ENCODE data around the gene RNASEH2C. TPM values are rescaled to one million over a fixed set of nuclear protein-coding genes. Genes with fewer than 3 reads are reported as not detected.
"Not testable (repeated sequence)": the region's sequence is repeated elsewhere in the genome, so short reads cannot be mapped to it uniquely, and the experiment has no call there.

Gene RNASEH2C
- total RNA-seq, result 100 to 1,000 TPM; 138 to 185 TPM

- H3K9me3 ChIP-seq, result no peaks in the 10 kb centered on the region
- peaks cover 15 to 22% of the 10 kb centered on the region in 2 donors for H3K4me1 ChIP-seq (ENCODE audit: control insufficient read depth in 1 of 2, low read depth in 2 of 2)
- H3K27ac ChIP-seq, result peak within 1 kb of the TSS; percentile 55 to 77
- ATAC-seq (ENCODE audit: insufficient number of reproducible peaks, low FRiP score, low read depth) (peak; percentile 80), DNase-seq (ENCODE audit: low spot score) (peak; percentile 34)
- H3K4me3 ChIP-seq, result peak within 1 kb of the TSS; percentile 89
- H3K27me3 ChIP-seq (replicated peaks; ENCODE audit: insufficient read depth), result no peaks in the 10 kb centered on the region
- no peak for TF ChIP-seq CTCF (IDR thresholded peaks at IDR 0.05)
- H3K36me3 ChIP-seq, result peaks cover 39% of the 10 kb centered on the region
Measured at GRCh38 chr11:65720211-65720934, at the start of gene RNASEH2C. Gene RNASEH2C (minus strand): TSS chr11:65720798. CDS start chr11:65720758, 40 bp downstream.

DNA sequence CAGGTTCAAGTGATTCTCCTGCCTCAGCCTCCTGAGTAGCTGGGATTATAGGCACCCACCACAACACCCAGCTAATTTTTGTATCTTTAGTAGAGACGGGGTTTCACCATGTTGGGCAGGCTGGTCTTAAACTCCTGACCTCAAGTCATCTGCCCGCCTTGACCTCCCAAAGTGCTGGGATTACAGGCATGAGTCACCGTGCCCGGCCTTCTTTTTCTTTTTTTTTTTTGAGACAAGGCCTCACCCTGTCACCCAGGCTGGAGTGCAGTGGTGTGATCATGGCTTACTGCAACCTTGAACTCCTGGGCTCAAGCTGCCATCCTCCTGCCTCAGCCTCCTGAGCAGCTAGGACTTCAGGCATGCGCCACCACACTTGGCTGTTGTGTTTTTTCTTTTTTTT, 47.2 kb upstream of the RNASEH2C start:
- not testable (repeated sequence) for H3K27me3 ChIP-seq (replicated peaks; ENCODE audit: insufficient read depth); ATAC-seq (ENCODE audit: insufficient number of reproducible peaks, low FRiP score, low read depth); H3K36me3 ChIP-seq; DNase-seq (ENCODE audit: low spot score); H3K4me3 ChIP-seq; H3K9me3 ChIP-seq; H3K27ac ChIP-seq; H3K4me1 ChIP-seq (ENCODE audit: control insufficient read depth in 1 of 2, low read depth in 2 of 2)

- Histone ChIP-seq H3K4me3 (no peak overlapping the region), H3K36me3 (no peaks in the 10 kb centered on the region), H3K27ac (no peak overlapping the region), H3K9me3 (no peaks in the 10 kb centered on the region), H3K4me1 (ENCODE audit: control insufficient read depth in 1 of 2, low read depth in 2 of 2) (peaks cover 0 to 3% of the 10 kb centered on the region in 2 donors), H3K27me3 (replicated peaks; ENCODE audit: insufficient read depth) (no peaks in the 10 kb centered on the region)
- no peak for TF ChIP-seq CTCF (IDR thresholded peaks at IDR 0.05)
- DNase-seq (ENCODE audit: low spot score), result no peak
- no peak for ATAC-seq (ENCODE audit: insufficient number of reproducible peaks, low FRiP score, low read depth)
Measured at GRCh38 chr11:65767406-65767805, 46.8 kb upstream of the RNASEH2C start.

GRCh38 chr11:65766535-65766934, 45.9 kb upstream of the RNASEH2C start:
- H3K27me3 ChIP-seq (replicated peaks; ENCODE audit: insufficient read depth), result no peaks in the 10 kb centered on the region
- H3K4me3 ChIP-seq, result no peak overlapping the region
- DNase-seq (ENCODE audit: low spot score) (no peak), ATAC-seq (ENCODE audit: insufficient number of reproducible peaks, low FRiP score, low read depth) (no peak)
- no peak for TF ChIP-seq CTCF (IDR thresholded peaks at IDR 0.05)
- no peaks in the 10 kb centered on the region for H3K9me3 ChIP-seq
- H3K4me1 ChIP-seq (ENCODE audit: control insufficient read depth in 1 of 2, low read depth in 2 of 2), result peaks cover 0 to 3% of the 10 kb centered on the region in 2 donors
- no peaks in the 10 kb centered on the region for H3K36me3 ChIP-seq
- no peak overlapping the region for H3K27ac ChIP-seq

DNA sequence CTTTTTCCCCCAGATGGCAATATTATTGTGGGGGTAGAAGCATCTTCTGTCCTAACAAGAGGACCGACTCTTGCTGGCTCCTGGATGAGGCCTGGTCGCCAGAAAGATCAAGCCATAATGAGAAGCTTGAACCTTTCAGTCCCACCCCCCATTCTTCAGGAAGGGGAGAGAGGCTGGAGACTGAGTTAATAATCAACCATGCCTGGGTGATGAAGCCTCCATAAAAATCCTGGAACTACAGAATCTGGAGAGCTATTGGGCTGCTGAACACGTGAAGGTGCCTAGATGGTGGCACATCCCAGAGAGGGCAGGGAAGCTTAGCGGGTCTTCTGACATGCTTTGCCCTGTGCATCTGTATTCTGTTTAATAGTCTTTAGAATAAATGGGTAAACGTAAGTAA, 43.8 kb upstream of the RNASEH2C start:
- Histone ChIP-seq H3K36me3 (no peaks in the 10 kb centered on the region), H3K4me1 (ENCODE audit: control insufficient read depth in 1 of 2, low read depth in 2 of 2) (peaks cover 0 to 2% of the 10 kb centered on the region in 2 donors), H3K9me3 (no peaks in the 10 kb centered on the region), H3K27ac (no peak overlapping the region), H3K4me3 (no peak overlapping the region), H3K27me3 (replicated peaks; ENCODE audit: insufficient read depth) (no peaks in the 10 kb centered on the region)
- DNase-seq (ENCODE audit: low spot score), result no peak
- no peak for TF ChIP-seq CTCF (IDR thresholded peaks at IDR 0.05)
- ATAC-seq (ENCODE audit: insufficient number of reproducible peaks, low FRiP score, low read depth), result no peak

DNA sequence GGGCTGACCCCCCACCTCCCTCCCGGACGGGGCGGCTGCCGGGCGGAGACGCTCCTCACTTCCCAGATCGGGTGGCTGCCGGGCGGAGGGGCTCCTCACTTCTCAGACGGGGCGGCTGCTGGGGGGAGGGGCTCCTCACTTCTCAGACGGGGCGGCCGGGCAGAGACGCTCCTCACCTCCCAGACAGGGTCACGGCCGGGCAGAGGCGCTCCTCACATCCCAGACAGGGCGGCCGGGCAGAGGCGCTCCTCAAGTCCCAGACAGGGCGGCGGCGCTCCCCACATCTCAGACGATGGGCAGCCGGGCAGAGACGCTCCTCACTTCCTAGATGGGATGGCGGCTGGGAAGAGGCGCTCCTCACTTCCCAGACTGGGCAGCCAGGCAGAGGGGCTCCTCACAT, 42.2 kb upstream of the RNASEH2C start:
- not testable (repeated sequence) for H3K4me1 ChIP-seq (ENCODE audit: control insufficient read depth in 1 of 2, low read depth in 2 of 2); DNase-seq (ENCODE audit: low spot score); H3K27me3 ChIP-seq (replicated peaks; ENCODE audit: insufficient read depth); H3K9me3 ChIP-seq; ATAC-seq (ENCODE audit: insufficient number of reproducible peaks, low FRiP score, low read depth); H3K36me3 ChIP-seq; H3K4me3 ChIP-seq; H3K27ac ChIP-seq

- not testable (repeated sequence) for H3K27me3 ChIP-seq (replicated peaks; ENCODE audit: insufficient read depth); DNase-seq (ENCODE audit: low spot score); H3K36me3 ChIP-seq; ATAC-seq (ENCODE audit: insufficient number of reproducible peaks, low FRiP score, low read depth); H3K4me3 ChIP-seq; H3K4me1 ChIP-seq (ENCODE audit: control insufficient read depth in 1 of 2, low read depth in 2 of 2); H3K27ac ChIP-seq; H3K9me3 ChIP-seq
Measured at GRCh38 chr11:65762169-65762568, 41.6 kb upstream of the RNASEH2C start.
